Measurements from ENCODE around the gene NUCB1.
"Not testable (repeated sequence)": the region's sequence is repeated elsewhere in the genome, so short reads cannot be mapped to it uniquely, and the experiment has no call there.

The NUCB1 gene

DNA sequence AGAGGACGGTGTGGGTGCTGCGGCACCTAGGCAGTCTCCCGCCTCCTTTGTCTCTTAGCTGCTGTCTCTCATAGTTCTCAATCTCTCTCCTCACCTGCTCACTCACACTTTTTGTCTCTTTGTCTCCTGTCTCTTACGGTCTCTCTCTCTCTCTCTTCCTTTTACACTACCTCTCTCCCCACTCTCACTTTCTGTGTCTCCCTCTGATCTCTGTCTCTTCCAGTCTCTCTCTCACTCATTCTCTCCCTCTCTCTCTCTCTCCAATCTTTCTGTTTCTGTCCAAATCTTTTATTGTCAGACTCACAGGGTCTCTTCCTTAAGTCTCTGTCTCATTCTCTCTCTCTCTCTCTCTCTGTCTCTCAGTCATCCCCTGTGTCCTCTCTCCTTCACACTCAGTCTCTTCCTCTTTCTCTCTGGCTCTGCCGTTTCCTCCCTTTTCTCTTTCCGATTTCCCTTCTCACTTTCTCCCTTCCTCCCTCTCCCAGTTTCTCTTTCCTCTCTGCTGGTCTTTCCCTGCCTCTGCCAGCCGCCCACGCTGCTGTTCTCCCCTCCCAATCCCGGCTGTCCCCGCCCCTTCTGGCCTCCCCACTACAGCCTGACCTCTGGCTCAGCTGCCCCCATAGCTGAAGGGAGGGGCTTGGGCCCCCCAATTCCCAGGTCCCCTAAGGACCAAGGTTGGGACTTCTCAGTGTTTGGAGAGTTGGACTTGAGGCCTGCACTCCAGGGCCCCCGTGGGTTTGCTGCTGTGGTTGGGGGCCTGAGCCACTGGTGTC, 31.8 kb upstream of the NUCB1 start, which contains the start of gene PLEKHA4:
Gene PLEKHA4 (minus strand): TSS at position 504 of the 773 bp plus-strand sequence. CDS start 997 bp downstream, outside the sequence.
- peak within 1 kb of the TSS in 1 of 2 experiments; percentile 68 for H3K27ac ChIP-seq (ENCODE audit: insufficient read depth in 1 of 2, low read depth in 1 of 2, low read length in 2 of 2, poor library complexity in 1 of 2, severe bottlenecking in 2 of 2)
- H3K4me3 ChIP-seq (ENCODE audit: control insufficient read depth in 1 of 7, extremely low read depth in 1 of 7, insufficient read depth in 4 of 7, low read depth in 2 of 7, low read length in 6 of 7), result no peak within 1 kb of the TSS
- H3K9me3 ChIP-seq (ENCODE audit: control extremely low read depth in 1 of 5, control insufficient read depth in 4 of 5, insufficient read depth in 2 of 5, low read depth in 1 of 5, low read length in 4 of 5), result no peaks in the 10 kb centered on the region
- WGBS (ENCODE audit: insufficient coverage), result 77% methylated on average over 11 of the region's 11 CpGs
- H3K4me1 ChIP-seq (ENCODE audit: control extremely low read depth in 1 of 4, control insufficient read depth in 4 of 4, insufficient read depth in 4 of 4, low read length in 3 of 4), result peaks cover 1 to 21% (median 4%) of the 10 kb centered on the region in 4 experiments
- peaks cover 0 to 4% (median 2%) of the 10 kb centered on the region in 4 experiments for H3K36me3 ChIP-seq (ENCODE audit: control insufficient read depth in 4 of 4, insufficient read depth in 4 of 4, low read length in 3 of 4)
- H3K27me3 ChIP-seq (replicated peaks in 2 of 5; ENCODE audit: control insufficient read depth in 4 of 5, insufficient read depth in 5 of 5, low read length in 4 of 5), result no peaks in the 10 kb centered on the region
- ChIA-PET CTCF (interaction anchor here (1.0 to 1.1 kb wide), 2 partner anchors 10 to 26 kb away, joined by 3 read pairs; no protein-coding TSS in a partner anchor), POLR2A (no interaction called here)
- no peak for DNase-seq

DNA sequence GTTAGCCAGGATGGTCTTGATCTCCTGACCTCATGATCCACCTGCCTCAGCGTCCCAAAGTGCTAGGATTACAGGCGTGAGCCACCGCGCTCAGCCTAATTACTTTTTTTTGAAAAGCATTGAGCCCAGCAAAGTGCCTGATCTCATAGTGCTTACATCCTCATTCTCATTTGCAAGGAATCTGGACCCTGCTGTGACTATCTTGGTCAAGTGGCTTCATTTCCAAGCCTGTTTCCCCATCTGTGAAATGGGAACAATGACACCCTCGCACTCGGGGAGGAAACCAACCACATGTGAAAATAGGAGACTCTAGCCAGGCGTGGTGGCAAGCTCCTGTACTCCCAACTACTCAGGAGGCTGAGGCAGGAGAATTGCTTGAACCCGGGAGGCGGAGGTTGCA, 30.1 kb upstream of the NUCB1 start:
- Histone ChIP-seq H3K4me3 (ENCODE audit: control insufficient read depth in 1 of 7, extremely low read depth in 1 of 7, insufficient read depth in 4 of 7, low read depth in 2 of 7, low read length in 6 of 7) (no peak overlapping the region), H3K27ac (ENCODE audit: insufficient read depth in 1 of 2, low read depth in 1 of 2, low read length in 2 of 2, poor library complexity in 1 of 2, severe bottlenecking in 2 of 2) (no peak overlapping the region), H3K9me3 (ENCODE audit: control extremely low read depth in 1 of 5, control insufficient read depth in 4 of 5, insufficient read depth in 2 of 5, low read depth in 1 of 5, low read length in 4 of 5) (no peaks in the 10 kb centered on the region), H3K27me3 (replicated peaks in 2 of 5; ENCODE audit: control insufficient read depth in 4 of 5, insufficient read depth in 5 of 5, low read length in 4 of 5) (no peaks in the 10 kb centered on the region), H3K36me3 (ENCODE audit: control insufficient read depth in 4 of 4, insufficient read depth in 4 of 4, low read length in 3 of 4) (peaks cover 6 to 19% (median 15%) of the 10 kb centered on the region in 4 experiments), H3K4me1 (ENCODE audit: control extremely low read depth in 1 of 4, control insufficient read depth in 4 of 4, insufficient read depth in 4 of 4, low read length in 3 of 4) (peaks cover 6 to 38% (median 21%) of the 10 kb centered on the region in 4 experiments)
- DNase-seq, result no peak
- ChIA-PET CTCF (interaction anchor here (1.6 kb wide), 1 partner anchor 100 kb away, joined by 4 read pairs; no protein-coding TSS in a partner anchor), POLR2A (no interaction called here)
- WGBS (ENCODE audit: insufficient coverage), result 100% methylated on average over 4 of the region's 9 CpGs

DNA sequence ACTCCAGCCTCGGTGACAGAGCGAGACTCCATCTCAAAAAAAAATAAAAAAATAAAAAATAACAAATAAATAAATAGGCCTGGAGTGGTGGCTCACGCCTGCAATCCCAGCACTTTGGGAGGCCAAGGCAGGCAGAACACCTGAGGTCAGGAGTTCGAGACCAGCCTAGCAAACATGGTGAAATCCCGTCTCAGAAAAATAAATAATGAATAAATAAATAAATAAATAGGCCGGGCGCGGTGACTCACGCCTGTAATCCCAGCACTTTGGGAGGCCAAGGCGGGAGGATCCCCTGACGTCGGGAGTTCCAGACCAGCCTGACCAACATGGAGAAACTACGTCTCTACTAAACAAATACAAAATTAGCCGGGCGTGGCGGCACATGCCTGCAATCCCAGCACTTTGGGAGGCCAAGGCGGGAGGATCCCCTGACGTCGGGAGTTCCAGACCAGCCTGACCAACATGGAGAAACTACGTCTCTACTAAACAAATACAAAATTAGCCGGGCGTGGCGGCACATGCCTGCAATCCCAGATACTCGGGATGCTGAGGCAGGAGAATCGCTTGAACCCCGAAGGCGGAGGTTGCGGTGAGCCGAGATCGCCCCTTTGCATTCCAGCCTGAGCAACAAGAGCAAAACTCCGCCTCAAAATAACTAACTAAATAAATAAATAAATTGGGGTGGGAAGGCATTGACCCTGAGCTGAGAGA, 28.5 kb upstream of the NUCB1 start:
- DNase-seq; H3K27ac ChIP-seq (ENCODE audit: insufficient read depth in 1 of 2, low read depth in 1 of 2, low read length in 2 of 2, poor library complexity in 1 of 2, severe bottlenecking in 2 of 2); H3K27me3 ChIP-seq (replicated peaks in 2 of 5; ENCODE audit: control insufficient read depth in 4 of 5, insufficient read depth in 5 of 5, low read length in 4 of 5); H3K9me3 ChIP-seq (ENCODE audit: control extremely low read depth in 1 of 5, control insufficient read depth in 4 of 5, insufficient read depth in 2 of 5, low read depth in 1 of 5, low read length in 4 of 5): not testable (repeated sequence)
- Histone ChIP-seq H3K36me3 (ENCODE audit: control insufficient read depth in 4 of 4, insufficient read depth in 4 of 4, low read length in 3 of 4) (peaks cover 10 to 33% (median 23%) of the 10 kb centered on the region in 4 experiments), H3K4me3 (ENCODE audit: control insufficient read depth in 1 of 7, extremely low read depth in 1 of 7, insufficient read depth in 4 of 7, low read depth in 2 of 7, low read length in 6 of 7) (peak overlapping the region in 4 of 7 experiments; percentile 5 to 100 (median 100)), H3K4me1 (ENCODE audit: control extremely low read depth in 1 of 4, control insufficient read depth in 4 of 4, insufficient read depth in 4 of 4, low read length in 3 of 4) (peaks cover 9 to 52% (median 36%) of the 10 kb centered on the region in 4 experiments)
- POLR2A ChIA-PET, result interaction anchor here (0.7 to 1.7 kb wide), 8 partner anchors 13 to 94 kb away, joined by 3 to 26 read pairs (median 4); partner anchors contain the start of genes BAX and NUCB1
- CTCF ChIA-PET, result interaction anchor here (1.1 to 1.6 kb wide), 3 partner anchors 23 to 99 kb away, joined by 3 to 4 read pairs (median 3); no protein-coding TSS in a partner anchor
- 100% methylated on average over 2 of the region's 31 CpGs for WGBS (ENCODE audit: insufficient coverage)

DNA sequence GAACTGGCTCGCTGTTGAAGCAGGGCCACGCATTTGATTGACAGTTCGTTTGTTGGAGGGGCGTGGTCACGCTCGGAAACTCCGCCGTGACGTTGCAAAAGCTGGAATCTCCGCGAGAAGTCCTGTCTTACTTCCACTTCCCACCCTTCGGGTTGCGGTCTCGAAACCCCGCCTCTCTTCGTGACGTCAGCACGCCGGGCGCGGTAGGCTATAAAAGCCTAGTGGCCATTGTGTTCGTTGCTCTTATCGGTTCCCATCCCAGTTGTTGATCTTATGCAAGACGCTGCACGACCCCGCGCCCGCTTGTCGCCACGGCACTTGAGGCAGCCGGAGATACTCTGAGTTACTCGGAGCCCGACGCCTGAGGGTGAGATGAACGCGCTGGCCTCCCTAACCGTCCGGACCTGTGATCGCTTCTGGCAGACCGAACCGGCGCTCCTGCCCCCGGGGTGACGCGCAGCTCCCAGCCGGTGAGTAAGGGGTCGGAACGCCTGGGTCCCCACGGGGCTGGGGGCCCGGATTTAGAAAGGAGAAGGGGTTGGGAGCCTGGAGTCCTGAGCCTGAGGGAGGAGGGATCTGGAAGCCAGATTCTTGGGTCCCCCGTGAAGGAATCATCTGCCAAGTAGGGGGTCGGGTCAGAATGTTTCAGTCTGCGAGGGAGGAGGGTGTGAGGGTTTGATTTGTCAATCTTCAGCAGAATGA, 27.8 kb upstream of the NUCB1 start, which contains the start of gene PPP1R15A:
Gene PPP1R15A (plus strand): TSS at position 240 of the 702 bp plus-strand sequence. CDS start 813 bp downstream, outside the sequence.
- POLR2A ChIA-PET, result interaction anchor here (0.7 to 1.7 kb wide), 9 partner anchors 14 to 96 kb away, joined by 3 to 26 read pairs (median 3); partner anchors contain the start of genes BAX and NUCB1
- WGBS (ENCODE audit: insufficient coverage), result 0% methylated on average over 53 of the region's 53 CpGs
- H3K4me1 ChIP-seq (ENCODE audit: control extremely low read depth in 1 of 4, control insufficient read depth in 4 of 4, insufficient read depth in 4 of 4, low read length in 3 of 4), result peaks cover 9 to 54% (median 37%) of the 10 kb centered on the region in 4 experiments

DNA sequence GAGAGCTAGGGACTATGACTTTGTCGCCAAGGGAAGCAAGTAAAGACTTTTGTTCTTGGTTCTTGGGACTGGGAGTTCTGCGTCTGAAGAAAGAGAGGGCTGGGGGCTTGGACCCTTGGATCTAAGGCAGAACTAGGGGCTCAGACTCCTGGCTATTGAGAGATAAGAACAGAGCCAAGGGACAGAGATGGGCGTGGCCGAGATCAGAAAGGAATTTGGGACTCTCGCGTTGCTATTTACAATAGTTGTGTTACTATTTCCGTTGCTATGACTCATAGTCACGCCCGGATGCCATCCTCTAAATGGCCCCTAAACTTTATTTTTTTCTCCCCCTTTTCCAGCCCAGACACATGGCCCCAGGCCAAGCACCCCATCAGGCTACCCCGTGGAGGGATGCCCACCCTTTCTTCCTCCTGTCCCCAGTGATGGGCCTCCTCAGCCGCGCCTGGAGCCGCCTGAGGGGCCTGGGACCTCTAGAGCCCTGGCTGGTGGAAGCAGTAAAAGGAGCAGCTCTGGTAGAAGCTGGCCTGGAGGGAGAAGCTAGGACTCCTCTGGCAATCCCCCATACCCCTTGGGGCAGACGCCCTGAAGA, 27.1 kb upstream of the NUCB1 start:
- POLR2A ChIA-PET, result interaction anchor here (1.1 to 1.7 kb wide), 5 partner anchors 27 to 95 kb away, joined by 3 to 26 read pairs (median 4); partner anchors contain the start of genes BAX, FTL and NUCB1
- DNase-seq, result peak; percentile 92 to 93 (median 92)
- 0% methylated on average over 10 of the region's 14 CpGs for WGBS (ENCODE audit: insufficient coverage)
- no peaks in the 10 kb centered on the region for H3K9me3 ChIP-seq (ENCODE audit: control extremely low read depth in 1 of 5, control insufficient read depth in 4 of 5, insufficient read depth in 2 of 5, low read depth in 1 of 5, low read length in 4 of 5)
- peak overlapping the region; percentile 100 for H3K27ac ChIP-seq (ENCODE audit: insufficient read depth in 1 of 2, low read depth in 1 of 2, low read length in 2 of 2, poor library complexity in 1 of 2, severe bottlenecking in 2 of 2)
- H3K4me1 ChIP-seq (ENCODE audit: control extremely low read depth in 1 of 4, control insufficient read depth in 4 of 4, insufficient read depth in 4 of 4, low read length in 3 of 4), result peaks cover 9 to 52% (median 37%) of the 10 kb centered on the region in 4 experiments
- no peaks in the 10 kb centered on the region for H3K27me3 ChIP-seq (replicated peaks in 2 of 5; ENCODE audit: control insufficient read depth in 4 of 5, insufficient read depth in 5 of 5, low read length in 4 of 5)
- H3K36me3 ChIP-seq (ENCODE audit: control insufficient read depth in 4 of 4, insufficient read depth in 4 of 4, low read length in 3 of 4), result peaks cover 10 to 39% (median 24%) of the 10 kb centered on the region in 4 experiments
- CTCF ChIA-PET, result interaction anchor here (0.8 to 2.2 kb wide), 3 partner anchors 22 to 140 kb away, joined by 3 to 5 read pairs (median 3); no protein-coding TSS in a partner anchor
- peak overlapping the region; percentile 80 to 100 (median 99) for H3K4me3 ChIP-seq (ENCODE audit: control insufficient read depth in 1 of 7, extremely low read depth in 1 of 7, insufficient read depth in 4 of 7, low read depth in 2 of 7, low read length in 6 of 7)

More for the DNA sequence above, 27.8 kb upstream of the NUCB1 start, which contains the start of gene PPP1R15A:
- Histone ChIP-seq H3K27ac (ENCODE audit: insufficient read depth in 1 of 2, low read depth in 1 of 2, low read length in 2 of 2, poor library complexity in 1 of 2, severe bottlenecking in 2 of 2) (peak within 1 kb of the TSS; percentile 100), H3K36me3 (ENCODE audit: control insufficient read depth in 4 of 4, insufficient read depth in 4 of 4, low read length in 3 of 4) (peaks cover 10 to 35% (median 24%) of the 10 kb centered on the region in 4 experiments), H3K4me3 (ENCODE audit: control insufficient read depth in 1 of 7, extremely low read depth in 1 of 7, insufficient read depth in 4 of 7, low read depth in 2 of 7, low read length in 6 of 7) (peak within 1 kb of the TSS; percentile 80 to 100 (median 99)), H3K27me3 (replicated peaks in 2 of 5; ENCODE audit: control insufficient read depth in 4 of 5, insufficient read depth in 5 of 5, low read length in 4 of 5) (no peaks in the 10 kb centered on the region), H3K9me3 (ENCODE audit: control extremely low read depth in 1 of 5, control insufficient read depth in 4 of 5, insufficient read depth in 2 of 5, low read depth in 1 of 5, low read length in 4 of 5) (no peaks in the 10 kb centered on the region)
- peak; percentile 97 to 98 (median 98) for DNase-seq
- CTCF ChIA-PET, result interaction anchor here (0.8 to 1.6 kb wide), 3 partner anchors 23 to 139 kb away, joined by 3 read pairs; no protein-coding TSS in a partner anchor

Measured in common myeloid progenitor, CD34-positive (primary cell).